HepG2 (cell line): Measurements from ENCODE around the gene CCDC70. TPM values are rescaled to one million over a fixed set of nuclear protein-coding genes. Genes with fewer than 3 reads are reported as not detected.

ENCODE experiments used
- ATAC-seq: fragments of 200-7000 bp; cut with Tn5 transposase; 3 replicates; pipeline ENCODE4 v1.9.1; 2020; ENCODE audit warnings: mild to moderate bottlenecking, moderate library complexity
- BruUV-seq: library from RNA; stranded (reverse); fragments of 400-500 nt; replicated peaks from 2 replicates; lab custom pipeline; 2021; lab: Mats Ljungman, UMichigan
- CTCF ChIA-PET: fragments of 300-600 bp; formaldehyde crosslinking; extraction: SDS; loops from one replicate; lab custom pipeline; 2021; ENCODE audit warnings: low total read pairs, inconsistent platforms, low intra/inter-chr PET ratio; lab: Yijun Ruan, JAX
- POLR2A ChIA-PET: fragments of 350-600 bp; sonication (Branson Sonifier 250); formaldehyde crosslinking; loops from one replicate; lab custom pipeline; 2020; ENCODE audit warnings: antibody characterized with exemption, inconsistent platforms; lab: Yijun Ruan, JAX
- DNase-seq: peaks from one replicate; pipeline ENCODE4 v3.0.0-alpha.2; 2015; ENCODE audit warnings: low spot score
- FAIRE-seq: peaks from 3 replicates; lab custom pipeline; 2011; peaks lifted over from hg19 to GRCh38; lab: Jason Lieb, UNC
- H2AFZ ChIP-seq: one replicate; pipeline ENCODE4 v1.6.1; 2011; ENCODE audit warnings: low read length, inconsistent platforms
- H3K27ac ChIP-seq: fragments of 300-600 bp; 3 replicates; pipeline ENCODE4 v1.8.0; 2011; ENCODE audit warnings: mixed run types, mild to moderate bottlenecking, mixed read lengths, low read length, inconsistent platforms; ENCODE audit not compliant: insufficient read depth; ENCODE audit errors: extremely low read length
- H3K27me3 ChIP-seq, 2 experiments: fragments of 200-600 bp in 1 of 2; 2 replicates in 1 of 2; 3 replicates in 1 of 2; pipeline versions ENCODE4 v1.6.0 to v1.8.0; 2011; ENCODE audit warnings: low read length in 2 of 2, mild to moderate bottlenecking in 2 of 2, moderate library complexity in 2 of 2, inconsistent platforms in 1 of 2; ENCODE audit not compliant: insufficient read depth in 2 of 2, control insufficient read depth in 1 of 2
- H3K36me3 ChIP-seq, 2 experiments: fragments of 200-600 bp in 1 of 2; replicated peaks in 1 of 2; 2 replicates in 1 of 2; 3 replicates in 1 of 2; pipeline versions ENCODE4 v1.5.1 to v1.8.0; 2011; ENCODE audit warnings: low read length in 2 of 2, inconsistent platforms in 1 of 2; ENCODE audit not compliant: insufficient read depth in 2 of 2, control insufficient read depth in 1 of 2
- H3K4me1 ChIP-seq: 2 replicates; pipeline ENCODE4 v1.5.1; 2012; ENCODE audit warnings: low read length, inconsistent platforms; ENCODE audit not compliant: insufficient read depth
- H3K4me2 ChIP-seq: 2 replicates; pipeline ENCODE4 v1.6.0; 2011; ENCODE audit warnings: low read depth, low read length, inconsistent platforms
- H3K4me3 ChIP-seq, 3 experiments: fragments of 200-600 bp in 1 of 3; sonication (generic), shearing (Covaris generic) in 1 of 3; replicated peaks in 1 of 3; 2 replicates each; pipeline ENCODE4 v1.5.1; 2011 to 2016; ENCODE audit warnings: low read length in 3 of 3, inconsistent platforms in 2 of 3, low read depth in 2 of 3, mild to moderate bottlenecking in 2 of 3, control low read depth in 1 of 3, mixed read lengths in 1 of 3; ENCODE audit not compliant: insufficient read depth in 1 of 3
- H3K79me2 ChIP-seq: one replicate; pipeline ENCODE4 v1.6.1; 2011; ENCODE audit warnings: low read length, inconsistent platforms; ENCODE audit not compliant: insufficient read depth
- H3K9ac ChIP-seq: 2 replicates; pipeline ENCODE4 v1.6.0; 2011; ENCODE audit warnings: mild to moderate bottlenecking, low read depth, low read length, inconsistent platforms; ENCODE audit not compliant: insufficient read depth
- H3K9me3 ChIP-seq: 2 replicates; pipeline ENCODE4 v1.5.1; 2012; ENCODE audit warnings: mild to moderate bottlenecking, low read length
- H4K20me1 ChIP-seq: 2 replicates; pipeline ENCODE4 v1.6.0; 2011; ENCODE audit warnings: inconsistent platforms, mild to moderate bottlenecking, low read length, moderate library complexity; ENCODE audit not compliant: insufficient read depth
- CSRNP1 ChIP-seq: sonication (generic); formaldehyde crosslinking; IDR thresholded peaks from 2 replicates; pipeline ENCODE4 v1.8.1; 2023; ENCODE audit warnings: mild to moderate bottlenecking, missing genetic modification reagents
- FOXC1 ChIP-seq: sonication (generic); formaldehyde crosslinking; IDR thresholded peaks from 2 replicates; pipeline ENCODE4 v1.8.0; 2022; ENCODE audit warnings: mild to moderate bottlenecking, missing genetic modification reagents, borderline replicate concordance
- HOMEZ ChIP-seq: IDR thresholded peaks from 2 replicates; pipeline ENCODE4 v1.6.1; 2016; ENCODE audit warnings: low read depth
- KAT7 ChIP-seq: IDR thresholded peaks from 2 replicates; pipeline ENCODE4 v1.6.1; 2018; ENCODE audit warnings: borderline replicate concordance, missing compliant biosample characterization
- ZNF644 ChIP-seq: IDR thresholded peaks from 2 replicates; pipeline ENCODE4 v1.6.1; 2016; ENCODE audit warnings: low read depth
- ZNF788 ChIP-seq: sonication (generic); formaldehyde crosslinking; IDR thresholded peaks from 2 replicates; pipeline ENCODE4 v1.5.0; 2020; ENCODE audit warnings: mild to moderate bottlenecking, missing genetic modification reagents, borderline replicate concordance
- WGBS: methylation state at CpG from one replicate; pipeline ENCODE4 v1.1.6; 2017; ENCODE audit warnings: low lambda C conversion rate; 5-methylcytosine and 5-hydroxymethylcytosine counted together
- in situ Hi-C: cut with HindIII; loops from 2 replicates; pipeline ENCODE4 v1.10.0; 2017; ENCODE audit warnings: low pct_unique_long_range_greater_than_20kb; ENCODE audit not compliant: extremely low pct_ligation_motif_present
- intact Hi-C: fragments of 100-400 bp; cut with micrococcal nuclease; formaldehyde crosslinking; loops from one replicate; pipeline ENCODE4 v1.10.0; 2022; ENCODE audit not compliant: unreplicated experiment
- polyA plus RNA-seq, 8 experiments: library from polyadenylated mRNA; depleted of rRNA in 3 of 8; stranded (reverse) in 7 of 8; unstranded in 1 of 8; fragments of >200 nt; fragmentation: Illumina TruSeq in 4 of 8; extraction: Trizol in 4 of 8; gene quantifications; 2 replicates each; pipeline versions ENCODE4 v1.2.1 to v1.2.3, GENCODE V29; 2011 to 2016; ENCODE audit warnings: low read depth in 4 of 8, missing spikeins in 1 of 8, mixed read lengths in 1 of 8; ENCODE audit not compliant: insufficient read depth in 1 of 8
- total RNA-seq, 5 experiments: library from RNA; depleted of rRNA; stranded (reverse); fragments of >200 nt; fragmentation: Illumina TruSeq; extraction: Trizol; gene quantifications; 2 replicates each; pipeline ENCODE4 v1.2.3, GENCODE V29; 2016; ENCODE audit warnings: low read depth in 1 of 5

Gene CCDC70
- total and polyA plus RNA-seq, 2 of the 13 experiments (the other 11 are each of a cell fraction or from before 2014, with no cell fraction given), result 0.13 TPM; not detected in 1

GRCh38 chr13:51828730-51829567, 32.8 kb upstream of the CCDC70 start:
- H2AFZ ChIP-seq, result no peak overlapping the region
- no peak for TF ChIP-seq ZNF788 (CRISPR knock-in tag)
- TF ChIP-seq ZNF644 (CRISPR knock-in tag), result no peak
- TF ChIP-seq FOXC1 (CRISPR knock-in tag), result no peak
- TF ChIP-seq HOMEZ, result no peak
- TF ChIP-seq CSRNP1 (CRISPR knock-in tag), result no peak
- no peak for TF ChIP-seq KAT7 (CRISPR knock-in tag)
- H3K4me2 ChIP-seq, result no peak overlapping the region
- no peaks in the 10 kb centered on the region for H3K9me3 ChIP-seq
- no peak overlapping the region for H3K27ac ChIP-seq
- POLR2A ChIA-PET, result interaction anchor here (0.8 kb wide), 1 partner anchor 14 kb away, joined by 3 read pairs; no protein-coding TSS in a partner anchor
- CTCF ChIA-PET, result no interaction called here
- H3K4me3 ChIP-seq, result no peak overlapping the region
- no peak overlapping the region for H3K9ac ChIP-seq
- no peaks in the 10 kb centered on the region for H3K4me1 ChIP-seq
- in situ Hi-C loops, result no loop called here
- 90% methylated on average over 8 of the region's 8 CpGs for WGBS
- DNase-seq (no peak), ATAC-seq (no peak), FAIRE-seq (no peak)
- BruUV-seq, result no TSS peak
- no peaks in the 10 kb centered on the region for H3K27me3 ChIP-seq
- H4K20me1 ChIP-seq, result no peaks in the 10 kb centered on the region
- no peaks in the 10 kb centered on the region for H3K79me2 ChIP-seq
- no peaks in the 10 kb centered on the region for H3K36me3 ChIP-seq
- intact Hi-C loops, result no loop called here
